HG03064 (cell line): ENCODE results near the gene ME1.
"Not testable (repeated sequence)": the region's sequence is repeated elsewhere in the genome, so short reads cannot be mapped to it uniquely, and the experiment has no call there.

ENCODE experiments used
- ATAC-seq: cut with Tn5 transposase; IDR thresholded peaks from one replicate; pipeline ENCODE4 v1.9.1; 2021; ENCODE audit warnings: low read depth; ENCODE audit not compliant: unreplicated experiment

The ME1 gene

DNA sequence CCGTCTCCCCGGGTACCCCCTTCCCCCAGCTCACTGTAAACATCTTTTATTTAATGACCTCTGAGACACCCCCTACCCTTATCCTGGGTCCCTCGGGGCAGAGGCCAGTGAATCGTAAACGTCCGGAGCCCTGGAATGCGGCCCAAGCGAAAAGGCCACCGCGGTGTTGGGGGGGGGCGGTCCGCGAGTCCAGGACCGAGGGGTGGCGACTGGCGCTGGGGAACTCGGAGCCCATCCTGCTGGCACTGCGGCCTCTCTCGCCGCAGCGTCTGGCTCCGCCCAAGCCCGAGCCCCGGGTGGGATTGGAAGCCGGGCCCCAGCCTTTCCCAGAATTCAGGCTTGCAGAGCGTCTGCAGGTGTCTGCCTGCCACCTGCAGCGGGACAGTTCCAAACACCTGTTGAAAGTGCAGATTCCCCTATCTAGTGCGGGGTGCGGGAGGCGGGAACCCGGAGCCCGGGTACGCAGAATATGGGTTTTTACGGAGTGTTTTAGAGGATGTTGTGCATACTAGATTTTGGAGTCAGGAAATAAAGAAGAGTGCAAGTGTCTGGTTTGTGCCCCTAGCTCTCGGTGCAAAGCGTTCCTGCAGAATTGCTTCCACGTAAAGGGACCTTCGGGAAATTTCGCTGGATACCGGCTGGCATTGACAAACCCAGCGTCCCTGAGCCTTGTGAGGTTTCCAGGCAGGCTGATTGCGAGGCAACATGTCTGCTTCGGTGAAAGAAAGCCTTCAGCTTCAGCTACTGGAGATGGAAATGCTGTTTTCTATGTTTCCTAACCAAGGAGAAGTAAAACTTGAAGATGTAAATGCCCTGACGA is 236.9 kb downstream of the ME1 start:
- peak; percentile 28 for ATAC-seq

DNA sequence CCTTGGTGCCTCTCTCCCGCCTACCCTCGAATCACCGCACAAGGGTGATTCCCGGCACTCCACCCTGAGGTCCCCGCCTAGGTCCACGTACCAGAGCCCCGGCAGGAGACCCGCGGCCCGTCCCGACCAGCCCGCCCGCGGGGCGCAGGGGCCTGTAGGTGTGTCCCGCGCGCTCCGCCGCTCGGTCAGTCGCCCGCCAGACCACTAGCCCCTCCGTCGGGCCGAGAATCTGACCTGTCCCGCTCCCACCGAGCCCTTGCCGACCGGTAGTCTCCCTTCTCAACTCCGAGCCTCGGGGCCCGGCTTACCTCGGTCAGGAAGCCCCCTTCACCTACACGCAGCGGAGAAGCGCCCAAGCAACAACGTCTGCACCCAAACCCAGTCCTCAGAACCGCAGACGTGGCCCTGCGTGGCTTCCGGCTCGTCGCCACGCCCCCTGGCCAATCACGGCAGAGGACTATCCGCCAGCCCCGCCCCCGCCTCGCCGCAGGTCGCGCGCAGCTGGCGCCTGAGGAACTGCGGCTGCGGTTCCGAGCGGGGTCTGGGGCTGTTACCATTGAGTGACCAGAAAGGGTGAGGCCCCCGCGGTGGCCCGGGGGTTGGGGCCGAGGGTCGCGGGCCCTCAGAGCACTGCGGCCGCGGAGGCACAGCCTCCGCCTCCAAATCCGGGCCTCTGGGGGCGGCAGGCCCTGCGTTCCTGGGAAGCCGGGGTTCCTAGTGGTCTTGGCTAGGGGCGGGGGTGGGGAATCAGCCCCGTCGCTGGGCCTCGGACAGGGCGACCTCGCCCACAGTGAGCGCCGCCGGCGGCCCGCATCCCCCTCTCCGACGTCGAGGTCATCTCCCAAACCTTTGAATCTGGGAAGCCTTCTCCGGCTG is 237.7 kb downstream of the ME1 start, which contains the start of the genes PGM3 and RWDD2A:
Gene PGM3, minus strand, starts transcription at position 395 of the 876 bp plus-strand sequence. CDS start 2,253 bp downstream, outside the sequence.
Gene RWDD2A, plus strand, starts transcription at position 487 of the 876 bp plus-strand sequence. CDS start 1,095 bp downstream, outside the sequence.
- ATAC-seq: peak; percentile 96

DNA sequence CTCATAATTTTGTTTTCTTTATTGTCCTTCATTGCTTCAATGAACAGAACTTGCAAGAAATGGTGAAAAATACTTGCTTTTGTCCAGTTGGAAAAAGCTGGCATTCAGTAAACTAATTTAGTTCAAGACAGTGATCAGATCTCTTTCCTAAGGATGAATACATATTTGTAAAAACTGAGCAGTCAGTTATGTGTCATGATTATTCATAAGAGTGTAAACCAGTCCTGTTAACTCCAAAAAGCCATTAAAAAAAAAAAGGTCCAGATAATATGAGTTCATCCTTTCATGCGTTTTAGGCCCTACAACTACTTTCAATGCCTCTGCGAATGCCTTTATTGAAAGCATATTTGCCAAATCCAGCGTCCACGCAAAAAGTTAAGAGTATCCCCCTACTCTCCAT is 238.4 kb downstream of the ME1 start:
- ATAC-seq: no peak

DNA sequence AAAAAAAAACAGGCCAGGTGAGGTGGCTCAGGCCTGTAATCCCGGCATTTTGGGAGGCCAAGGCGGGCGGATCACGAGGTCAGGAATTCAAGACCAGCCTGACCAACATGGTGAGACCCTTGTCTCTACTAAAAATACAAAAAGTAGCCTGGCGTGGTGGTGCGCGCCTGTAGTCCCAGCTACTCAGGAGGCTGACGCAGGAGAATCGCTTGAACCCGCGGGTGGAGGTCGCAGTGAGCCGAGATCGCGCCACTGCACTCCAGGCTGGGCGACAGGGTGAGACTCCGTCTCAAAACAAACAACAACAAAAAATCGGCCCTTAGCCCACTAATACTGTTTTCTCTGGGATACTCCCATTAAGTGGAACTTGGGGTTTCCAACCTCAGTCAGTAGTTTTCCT is 238.9 kb downstream of the ME1 start:
- not testable (repeated sequence) for ATAC-seq

DNA sequence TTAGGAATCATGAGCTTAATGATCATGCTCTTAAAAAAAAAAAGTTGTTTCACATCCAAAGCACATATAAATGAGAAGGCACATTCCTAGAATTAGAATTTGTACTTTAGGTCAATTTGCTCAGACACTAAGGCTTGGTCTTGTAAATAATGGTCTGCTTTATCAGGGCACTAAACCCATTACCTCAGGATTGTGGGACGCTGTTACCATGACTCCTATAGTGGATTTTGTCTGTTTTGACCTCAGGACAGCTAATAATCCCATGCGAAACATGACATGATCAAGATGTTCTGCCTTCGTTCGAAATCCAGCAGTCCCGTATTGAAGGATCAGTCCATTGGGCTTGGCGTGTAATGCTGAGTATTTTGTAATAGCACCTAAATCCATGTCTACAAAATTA is 240.2 kb downstream of the ME1 start:
- ATAC-seq: no peak

GRCh38 chr6:83188501-83188900 is 242.3 kb downstream of the ME1 start:
- ATAC-seq: no peak

DNA sequence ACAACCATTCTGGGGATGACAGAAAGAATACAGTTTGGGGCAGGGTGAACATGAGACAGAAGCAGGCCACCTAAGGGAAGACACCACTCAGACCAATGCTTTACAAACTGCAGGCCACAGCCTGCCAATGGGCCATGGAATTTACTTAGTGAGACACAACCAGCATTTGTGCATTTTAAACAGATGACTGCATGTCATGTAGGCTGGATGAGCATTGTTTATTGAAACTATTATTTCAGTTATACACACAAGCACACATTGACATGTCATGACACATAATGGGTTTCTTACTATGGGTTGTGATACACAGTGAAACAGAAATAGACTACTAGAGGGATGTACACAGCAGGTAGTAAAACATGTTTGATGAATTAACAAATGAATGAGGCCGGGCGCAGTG is 245.8 kb downstream of the ME1 start:
- ATAC-seq: no peak

DNA sequence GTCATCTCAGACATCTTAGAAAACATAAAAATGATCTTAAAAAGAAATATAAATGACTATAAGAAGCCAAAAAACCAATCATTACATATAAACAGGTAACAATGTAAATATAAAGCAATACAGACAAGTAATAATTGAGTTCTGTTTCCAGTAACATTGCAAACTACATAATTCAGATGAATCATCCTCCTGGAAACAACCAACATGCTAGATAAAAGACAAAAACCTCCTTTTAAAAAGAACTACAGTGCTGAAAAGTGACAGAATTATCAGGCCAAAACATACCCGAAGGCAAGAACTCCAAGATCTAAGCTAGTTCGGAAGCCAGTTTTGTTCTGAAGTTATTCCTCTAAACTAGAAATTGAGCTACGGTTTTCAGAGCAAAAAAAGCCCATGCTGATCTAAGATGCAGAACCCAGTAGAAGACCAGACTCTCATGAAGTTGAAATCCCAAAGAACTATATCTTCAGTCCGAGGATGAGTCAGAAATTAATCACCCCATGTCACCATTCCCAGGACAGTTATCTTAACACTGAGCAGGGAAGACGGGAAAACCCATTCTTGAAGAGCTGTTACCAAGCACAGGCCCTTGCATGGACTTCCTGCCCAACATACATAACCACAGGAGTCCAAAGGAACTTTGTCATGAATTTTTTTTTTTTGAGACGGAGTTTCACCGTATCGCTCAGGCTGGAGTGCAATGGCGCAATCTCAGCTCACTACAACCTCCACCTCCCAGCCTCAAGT is 247.6 kb downstream of the ME1 start:
- no peak for ATAC-seq

DNA sequence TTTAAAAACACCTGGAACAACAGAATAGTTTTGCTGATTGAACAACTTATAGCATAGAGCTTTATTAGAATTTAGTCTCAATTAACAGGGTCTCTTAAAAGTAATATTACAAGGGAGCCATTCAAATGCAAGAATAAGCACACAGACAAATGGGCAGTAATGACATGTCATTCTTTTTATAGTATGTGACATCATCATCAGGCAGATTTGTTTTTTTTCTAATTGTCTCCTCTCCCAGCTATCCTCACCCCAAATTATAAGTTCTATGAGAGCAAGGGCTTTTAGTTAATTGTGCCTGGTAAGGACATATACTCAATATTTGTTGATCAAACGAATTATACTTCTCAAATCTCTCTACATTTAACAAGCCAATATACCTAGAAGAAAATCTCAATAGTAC is 248.7 kb downstream of the ME1 start:
- no peak for ATAC-seq

GRCh38 chr6:83180426-83180950 is 250.4 kb downstream of the ME1 start:
- no peak for ATAC-seq

- ATAC-seq: no peak
Observed at GRCh38 chr6:83176246-83176645, 254.6 kb downstream of the ME1 start.

DNA sequence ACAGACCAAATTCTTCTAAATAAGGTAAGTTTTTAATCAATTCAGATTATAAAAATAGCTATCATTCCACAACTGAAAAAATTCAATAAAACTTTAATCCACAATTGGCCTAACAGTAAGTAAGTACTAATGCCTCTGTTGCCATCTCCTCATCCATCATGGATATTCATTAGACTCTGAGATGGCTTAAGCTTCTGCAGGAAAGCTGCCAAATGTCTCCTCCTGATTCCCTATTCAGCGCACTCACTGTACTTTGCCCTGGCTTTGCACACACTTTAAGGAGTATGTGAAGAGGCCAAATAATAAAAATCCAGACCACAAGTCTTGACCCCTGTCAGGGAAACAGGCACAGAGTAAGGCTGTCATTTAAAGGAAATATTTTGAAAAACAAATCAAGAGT is 261.3 kb downstream of the ME1 start:
- no peak for ATAC-seq

- no peak for ATAC-seq
Observed at GRCh38 chr6:83169106-83169505, 261.7 kb downstream of the ME1 start.

DNA sequence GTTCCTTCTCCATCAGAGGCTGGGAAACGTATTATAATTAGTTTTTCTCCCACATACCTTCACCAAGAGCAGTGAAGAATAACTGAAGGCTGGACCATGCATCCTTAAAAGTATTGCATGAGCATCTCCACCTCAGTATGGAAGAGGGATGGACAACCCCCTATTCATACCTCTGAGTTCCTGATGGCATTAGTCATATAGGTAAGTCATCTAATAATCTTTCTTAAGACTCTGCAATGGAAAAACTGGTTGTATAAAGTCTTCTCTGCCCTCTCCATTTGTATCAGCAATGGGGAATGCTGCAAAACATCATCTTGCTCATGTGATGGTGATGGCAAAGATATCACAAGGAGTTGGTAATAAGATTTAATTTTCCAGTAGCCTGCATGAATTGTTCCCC is 262.3 kb downstream of the ME1 start:
- no peak for ATAC-seq

DNA sequence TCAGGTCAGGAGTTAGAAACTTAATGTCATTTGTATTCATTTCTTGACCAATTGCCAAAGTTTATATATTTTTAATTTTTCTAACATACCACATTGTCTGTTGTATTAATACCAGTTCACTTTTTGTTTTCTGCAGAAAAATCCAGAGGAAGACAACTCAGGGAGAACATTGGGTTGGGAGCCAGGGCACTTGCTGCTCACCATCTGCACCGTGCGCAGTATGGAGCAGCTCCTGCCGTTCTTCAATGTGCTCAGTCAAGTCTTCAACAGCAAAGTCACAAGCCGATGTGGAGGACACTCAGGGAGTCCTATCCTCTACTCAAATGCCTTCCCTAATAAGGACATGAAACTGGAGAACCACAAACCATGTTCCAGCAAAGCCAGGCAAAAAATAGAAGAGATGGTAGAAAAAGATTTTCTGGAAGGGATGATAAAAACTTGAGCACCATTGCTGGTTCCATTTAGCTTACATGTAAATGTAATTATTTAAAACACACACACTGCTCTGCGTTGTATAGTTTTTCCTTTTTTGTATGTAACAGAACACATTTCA is 263.0 kb downstream of the ME1 start:
- no peak for ATAC-seq
